Measurements from ENCODE around the gene MKLN1. TPM values are rescaled to one million over a fixed set of nuclear protein-coding genes. Genes with fewer than 3 reads are reported as not detected.

MKLN1 gene
- total RNA-seq, 1 experiment from 2014 or later: 34.3 TPM

DNA sequence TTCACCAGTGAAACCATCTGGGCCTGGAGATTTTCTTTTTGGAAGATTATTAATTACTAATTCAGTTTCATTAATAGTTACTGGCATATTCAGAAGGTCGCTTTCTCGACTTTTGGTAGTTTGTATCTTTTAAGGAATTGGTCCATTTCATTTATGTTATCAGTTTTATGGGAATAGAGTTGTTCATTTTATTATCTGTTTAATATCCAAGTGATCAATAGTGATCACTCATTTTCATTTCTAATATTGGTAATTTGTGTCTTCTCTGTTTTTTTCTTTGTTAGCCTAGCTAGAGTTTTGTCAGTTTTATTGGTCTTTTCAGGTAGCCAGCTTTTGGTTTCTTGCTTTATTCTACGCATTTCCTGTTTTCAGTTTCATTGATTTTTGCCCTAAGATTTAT is 31.0 kb downstream of the MKLN1 start:
- Histone ChIP-seq H2BK20ac (ENCODE audit: low read depth, low read length, poor library complexity, severe bottlenecking) (no peak overlapping the region), H4K5ac (ENCODE audit: insufficient read length, low read depth, low read length) (no peak overlapping the region), H4K91ac (ENCODE audit: insufficient read length, low read depth, low read length) (no peak overlapping the region), H3K18ac (ENCODE audit: insufficient read length, low read depth, low read length) (no peak overlapping the region), H3T11ph (ENCODE audit: low read length) (no peak overlapping the region), H3K14ac (ENCODE audit: insufficient read depth, low read length) (no peak overlapping the region), H3K9ac (ENCODE audit: extremely low read depth, insufficient read length, low read length) (no peak overlapping the region), H3K56ac (ENCODE audit: insufficient read length, low read depth, low read length) (no peak overlapping the region), H3K79me2 (ENCODE audit: insufficient read depth, low read length) (peaks cover 16% of the 10 kb centered on the region; the same call in 1 of the 2 replicates), H3K4me1 (ENCODE audit: insufficient read depth, low read length) (no peaks in the 10 kb centered on the region; the same call in 1 of the 2 replicates), H3K4me2 (ENCODE audit: insufficient read depth, insufficient read length, low read length) (no peak overlapping the region), H2BK15ac (ENCODE audit: low read depth, low read length) (no peak overlapping the region), H3K27me3 (ENCODE audit: insufficient read depth, low read length) (no peaks in the 10 kb centered on the region), H2BK120ac (ENCODE audit: low read depth, low read length, poor library complexity, severe bottlenecking) (no peak overlapping the region), H3K23me2 (ENCODE audit: insufficient read length, low read depth, low read length, poor library complexity, severe bottlenecking) (no peaks in the 10 kb centered on the region), H2AFZ (ENCODE audit: low read length) (no peak overlapping the region), H2BK12ac (ENCODE audit: insufficient read length, low read depth, low read length) (no peak overlapping the region), H2AK5ac (ENCODE audit: insufficient read length, low read length) (no peak overlapping the region), H2BK5ac (ENCODE audit: insufficient read length, low read length) (no peak overlapping the region), H3K23ac (ENCODE audit: insufficient read length, low read depth, low read length) (no peak overlapping the region), H3K79me1 (ENCODE audit: insufficient read depth, low read depth, low read length, poor library complexity, severe bottlenecking) (peaks cover 10% of the 10 kb centered on the region), H3K4ac (ENCODE audit: low read depth, low read length) (no peak overlapping the region), H4K20me1 (ENCODE audit: control insufficient read depth, insufficient read depth, insufficient read length) (no peaks in the 10 kb centered on the region), H3K9me3 (ENCODE audit: control insufficient read depth, low read depth, low read length) (no peaks in the 10 kb centered on the region), H3K27ac (ENCODE audit: insufficient read length, low read depth, low read length) (no peak overlapping the region), H4K8ac (replicated peaks; ENCODE audit: insufficient read length, low read depth, low read length) (no peak overlapping the region)
- Mint-ChIP-seq H3K36me3 (ENCODE audit: insufficient read depth in 1 of 3, low read depth in 3 of 3) (no peaks in the 10 kb centered on the region), H3K4me3 (no peak overlapping the region), H3K9me3 (no peaks in the 10 kb centered on the region), H3K27me3 (ENCODE audit: low read depth) (no peaks in the 10 kb centered on the region), H3K4me1 (peaks cover 40 to 50% of the 10 kb centered on the region in 2 experiments), H3K27ac (peak overlapping the region in 2 of 3 experiments; percentile 42 to 56; a peak in 1 of 7 replicates)
- no peak for DNase-seq
- TF ChIP-seq, protein P1, sequence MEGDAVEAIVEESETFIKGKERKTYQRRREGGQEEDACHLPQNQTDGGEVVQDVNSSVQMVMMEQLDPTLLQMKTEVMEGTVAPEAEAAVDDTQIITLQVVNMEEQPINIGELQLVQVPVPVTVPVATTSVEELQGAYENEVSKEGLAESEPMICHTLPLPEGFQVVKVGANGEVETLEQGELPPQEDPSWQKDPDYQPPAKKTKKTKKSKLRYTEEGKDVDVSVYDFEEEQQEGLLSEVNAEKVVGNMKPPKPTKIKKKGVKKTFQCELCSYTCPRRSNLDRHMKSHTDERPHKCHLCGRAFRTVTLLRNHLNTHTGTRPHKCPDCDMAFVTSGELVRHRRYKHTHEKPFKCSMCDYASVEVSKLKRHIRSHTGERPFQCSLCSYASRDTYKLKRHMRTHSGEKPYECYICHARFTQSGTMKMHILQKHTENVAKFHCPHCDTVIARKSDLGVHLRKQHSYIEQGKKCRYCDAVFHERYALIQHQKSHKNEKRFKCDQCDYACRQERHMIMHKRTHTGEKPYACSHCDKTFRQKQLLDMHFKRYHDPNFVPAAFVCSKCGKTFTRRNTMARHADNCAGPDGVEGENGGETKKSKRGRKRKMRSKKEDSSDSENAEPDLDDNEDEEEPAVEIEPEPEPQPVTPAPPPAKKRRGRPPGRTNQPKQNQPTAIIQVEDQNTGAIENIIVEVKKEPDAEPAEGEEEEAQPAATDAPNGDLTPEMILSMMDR (conservative IDR thresholded peaks at IDR 0.05): no peak
- no CpG with 5 or more reads among the region's 3 CpGs for whole genome bisulfite sequencing (ENCODE audit: extremely low coverage, insufficient read length, low lambda C conversion rate)
